B cell (primary cell): ENCODE data around the gene TRIM31. TPM values are rescaled to one million over a fixed set of nuclear protein-coding genes. Genes with fewer than 3 reads are reported as not detected.
A peak's percentile ranks its signal among the peaks of the same experiment; 100 is the strongest.

Experiments used
- ATAC-seq: fragments of 200-7000 bp; cut with Tn5 transposase; one replicate; pipeline ENCODE4 v1.10.0; 2021; ENCODE audit warnings: low read depth, mild to moderate bottlenecking, moderate number of reproducible peaks, moderate library complexity
- CTCF ChIA-PET: fragments of 350-600 bp; sonication (Branson Sonifier 250); formaldehyde crosslinking; loops from one replicate; lab custom pipeline; 2021; ENCODE audit warnings: antibody characterized with exemption, inconsistent platforms; lab: Charles Lee
- POLR2A ChIA-PET: fragments of 350-600 bp; sonication (Branson Sonifier 250); formaldehyde crosslinking; loops from one replicate; lab custom pipeline; 2021; ENCODE audit warnings: antibody characterized with exemption; lab: Charles Lee
- DNase-seq: peaks from one replicate; pipeline ENCODE4 v3.0.0; 2013
- H2AFZ ChIP-seq: 2 replicates; pipeline ENCODE4 v1.6.1; 2012; ENCODE audit warnings: mild to moderate bottlenecking, low read depth, low read length; ENCODE audit not compliant: insufficient read depth, poor library complexity, severe bottlenecking
- H3K27ac ChIP-seq, 2 donors: 1 replicate in 1 of 2; 2 replicates in 1 of 2; pipeline ENCODE4 v1.5.1; 2012 to 2013; ENCODE audit warnings: low read length in 2 of 2, mild to moderate bottlenecking in 2 of 2, moderate library complexity in 1 of 2
- H3K27me3 ChIP-seq, 4 experiments: fragments of 200-600 bp in 1 of 4; sonication (generic) in 1 of 4; replicated peaks in 1 of 4; 1 replicate in 2 of 4; 2 replicates in 2 of 4; pipeline versions ENCODE4 v1.6.1 to v1.7.0; 2013 to 2016; ENCODE audit warnings: low read length in 3 of 4, mild to moderate bottlenecking in 2 of 4, mixed read lengths in 1 of 4, moderate library complexity in 1 of 4; ENCODE audit not compliant: insufficient read depth in 4 of 4, control insufficient read depth in 3 of 4; ENCODE audit errors: control extremely low read depth in 1 of 4
- H3K36me3 ChIP-seq, 2 experiments: replicated peaks in 1 of 2; 1 replicate in 1 of 2; 2 replicates in 1 of 2; pipeline versions ENCODE4 v1.6.1 to v1.7.1; 2013; ENCODE audit warnings: low read length in 1 of 2; ENCODE audit not compliant: insufficient read depth in 2 of 2, control insufficient read depth in 1 of 2; ENCODE audit errors: control extremely low read depth in 1 of 2, extremely low read depth in 1 of 2
- H3K4me1 ChIP-seq, 2 donors: fragments of 200-600 bp in 1 of 2; sonication (generic) in 1 of 2; 1 replicate in 1 of 2; 2 replicates in 1 of 2; pipeline versions ENCODE4 v1.5.1 to v1.6.1; 2013 to 2017; ENCODE audit warnings: low read length in 2 of 2; ENCODE audit not compliant: control insufficient read depth in 2 of 2, insufficient read depth in 2 of 2
- H3K4me2 ChIP-seq: replicated peaks from 2 replicates; pipeline ENCODE3; 2012; ENCODE audit warnings: mild to moderate bottlenecking, low read depth, low read length; ENCODE audit not compliant: poor library complexity, severe bottlenecking
- H3K4me3 ChIP-seq, 5 experiments: fragments of 200-600 bp in 1 of 5; sonication (generic) in 1 of 5; 1 replicate in 3 of 5; 2 replicates in 2 of 5; pipeline versions ENCODE4 v1.5.1 to v1.7.0; 2011 to 2016; ENCODE audit warnings: low read length in 4 of 5, mild to moderate bottlenecking in 4 of 5, low read depth in 2 of 5, control low read depth in 1 of 5, moderate library complexity in 1 of 5; ENCODE audit not compliant: insufficient read depth in 1 of 5; ENCODE audit errors: control extremely low read depth in 1 of 5, extremely low read depth in 1 of 5
- H3K79me2 ChIP-seq: fragments of 200-600 bp; sonication (generic); one replicate; pipeline ENCODE4 v1.6.0; 2016; ENCODE audit warnings: low read length; ENCODE audit not compliant: control insufficient read depth, insufficient read depth
- H3K9ac ChIP-seq: fragments of 200-600 bp; sonication (generic); 2 replicates; pipeline ENCODE4 v1.6.1; 2017; ENCODE audit warnings: mild to moderate bottlenecking, low read length, moderate library complexity
- H3K9me3 ChIP-seq, 3 donors: one replicate each; pipeline versions ENCODE4 v1.6.1 to v1.7.1; 2013; ENCODE audit warnings: low read length in 2 of 3; ENCODE audit not compliant: control insufficient read depth in 2 of 3, insufficient read depth in 1 of 3; ENCODE audit errors: control extremely low read depth in 1 of 3
- H4K20me1 ChIP-seq: 2 replicates; pipeline ENCODE4 v1.6.0; 2012; ENCODE audit warnings: mild to moderate bottlenecking, low read length; ENCODE audit not compliant: insufficient read depth, control insufficient read depth, poor library complexity, severe bottlenecking
- H3K27ac Mint-ChIP-seq: one replicate; pipeline ENCODE4 v1.8.0; 2021; ENCODE audit warnings: mixed read lengths
- H3K27me3 Mint-ChIP-seq: one replicate; pipeline ENCODE4 v1.8.0; 2021; ENCODE audit warnings: mixed read lengths
- H3K4me1 Mint-ChIP-seq: one replicate; pipeline ENCODE4 v1.8.0; 2021; ENCODE audit warnings: mixed read lengths
- H3K4me3 Mint-ChIP-seq: one replicate; pipeline ENCODE4 v1.8.0; 2021; ENCODE audit warnings: mixed read lengths
- H3K9me3 Mint-ChIP-seq: one replicate; pipeline ENCODE4 v1.8.0; 2022; ENCODE audit warnings: mixed read lengths; ENCODE audit not compliant: insufficient read depth
- EZH2 ChIP-seq: IDR thresholded peaks from 2 replicates; pipeline ENCODE4 v1.6.1; 2012; ENCODE audit warnings: borderline replicate concordance, low read depth, mild to moderate bottlenecking, moderate library complexity, low read length; ENCODE audit not compliant: insufficient read depth, poor library complexity, severe bottlenecking
- WGBS: methylation state at CpG from one replicate; pipeline ENCODE4 v1.1.5; 2013; ENCODE audit warnings: missing lambda C conversion rate; ENCODE audit not compliant: insufficient coverage; 5-methylcytosine and 5-hydroxymethylcytosine counted together
- intact Hi-C: fragments of 100-400 bp; cut with micrococcal nuclease; formaldehyde crosslinking; loops from one replicate; pipeline ENCODE4 v1.10.0; 2022
- polyA plus RNA-seq: library from polyadenylated mRNA; depleted of rRNA; stranded (reverse); fragments of >200 nt; gene quantifications from 2 replicates; pipeline ENCODE4 v1.2.3, GENCODE V29; 2012
- total RNA-seq, 2 donors: library from RNA; stranded (reverse); fragments of 120-200 nt in 1 of 2; gene quantifications; 1 replicate in 1 of 2; 2 replicates in 1 of 2; pipeline versions ENCODE4 v1.2.3 to v1.2.4, GENCODE V29; 2013 to 2022
- TF ChIP-seq, protein P1 (sequence below): fragments of 200-600 bp; IDR thresholded peaks from one replicate; pipeline ENCODE4 v1.8.0; 2022; ENCODE audit warnings: antibody characterized with exemption, mild to moderate bottlenecking

The TRIM31 gene
- total and polyA plus RNA-seq, 2 donors (not counting 1 experiment from before 2014, with no cell fraction given) = not detected

- CTCF ChIA-PET = interaction anchor here (1.1 kb wide), 1 partner anchor 31 kb away, joined by 3 read pairs; no protein-coding TSS in a partner anchor
- 35% methylated on average over 62 of the region's 68 CpGs for whole genome bisulfite sequencing
- H3K27ac Mint-ChIP-seq = no peak overlapping the region
- DNase-seq (peak; percentile 48), ATAC-seq (no peak)
- Histone ChIP-seq H2AFZ (no peak overlapping the region), H3K9ac (no peak overlapping the region), H3K9me3 (peaks cover 0 to 20% (median 0%) of the 10 kb centered on the region in 3 donors), H3K27ac (no peak overlapping the region), H3K4me3 (no peak overlapping the region), H3K27me3 (peaks cover 0 to 64% (median 40%) of the 10 kb centered on the region in 4 experiments), H3K4me2 (peak overlapping the region; percentile 43), H3K79me2 (peaks cover 10% of the 10 kb centered on the region), H4K20me1 (peaks cover 27% of the 10 kb centered on the region), H3K36me3 (peaks cover 0 to 20% of the 10 kb centered on the region in 2 experiments), H3K4me1 (peaks cover 47 to 48% of the 10 kb centered on the region in 2 donors)
- no peak for TF ChIP-seq EZH2
- TF ChIP-seq, protein P1, sequence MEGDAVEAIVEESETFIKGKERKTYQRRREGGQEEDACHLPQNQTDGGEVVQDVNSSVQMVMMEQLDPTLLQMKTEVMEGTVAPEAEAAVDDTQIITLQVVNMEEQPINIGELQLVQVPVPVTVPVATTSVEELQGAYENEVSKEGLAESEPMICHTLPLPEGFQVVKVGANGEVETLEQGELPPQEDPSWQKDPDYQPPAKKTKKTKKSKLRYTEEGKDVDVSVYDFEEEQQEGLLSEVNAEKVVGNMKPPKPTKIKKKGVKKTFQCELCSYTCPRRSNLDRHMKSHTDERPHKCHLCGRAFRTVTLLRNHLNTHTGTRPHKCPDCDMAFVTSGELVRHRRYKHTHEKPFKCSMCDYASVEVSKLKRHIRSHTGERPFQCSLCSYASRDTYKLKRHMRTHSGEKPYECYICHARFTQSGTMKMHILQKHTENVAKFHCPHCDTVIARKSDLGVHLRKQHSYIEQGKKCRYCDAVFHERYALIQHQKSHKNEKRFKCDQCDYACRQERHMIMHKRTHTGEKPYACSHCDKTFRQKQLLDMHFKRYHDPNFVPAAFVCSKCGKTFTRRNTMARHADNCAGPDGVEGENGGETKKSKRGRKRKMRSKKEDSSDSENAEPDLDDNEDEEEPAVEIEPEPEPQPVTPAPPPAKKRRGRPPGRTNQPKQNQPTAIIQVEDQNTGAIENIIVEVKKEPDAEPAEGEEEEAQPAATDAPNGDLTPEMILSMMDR = no peak
- H3K4me3 Mint-ChIP-seq = peak overlapping the region; percentile 20
- intact Hi-C loops = no loop called here
- H3K9me3 Mint-ChIP-seq = no peaks in the 10 kb centered on the region
- peaks cover 52% of the 10 kb centered on the region for H3K4me1 Mint-ChIP-seq
- peaks cover 55% of the 10 kb centered on the region for H3K27me3 Mint-ChIP-seq
- POLR2A ChIA-PET = interaction anchor here (0.5 to 0.9 kb wide), 2 partner anchors 31 to 136 kb away, joined by 3 to 4 read pairs; no protein-coding TSS in a partner anchor
Measured at GRCh38 chr6:30071081-30071818, 41.6 kb downstream of the TRIM31 start.
